ENCODE measurements around the gene BRAP. TPM values are rescaled to one million over a fixed set of nuclear protein-coding genes. Genes with fewer than 3 reads are reported as not detected.
A peak's percentile ranks its signal among the peaks of the same experiment; 100 is the strongest.
"Not testable (repeated sequence)": the region's sequence is repeated elsewhere in the genome, so short reads cannot be mapped to it uniquely, and the experiment has no call there.

Gene BRAP, protein sequence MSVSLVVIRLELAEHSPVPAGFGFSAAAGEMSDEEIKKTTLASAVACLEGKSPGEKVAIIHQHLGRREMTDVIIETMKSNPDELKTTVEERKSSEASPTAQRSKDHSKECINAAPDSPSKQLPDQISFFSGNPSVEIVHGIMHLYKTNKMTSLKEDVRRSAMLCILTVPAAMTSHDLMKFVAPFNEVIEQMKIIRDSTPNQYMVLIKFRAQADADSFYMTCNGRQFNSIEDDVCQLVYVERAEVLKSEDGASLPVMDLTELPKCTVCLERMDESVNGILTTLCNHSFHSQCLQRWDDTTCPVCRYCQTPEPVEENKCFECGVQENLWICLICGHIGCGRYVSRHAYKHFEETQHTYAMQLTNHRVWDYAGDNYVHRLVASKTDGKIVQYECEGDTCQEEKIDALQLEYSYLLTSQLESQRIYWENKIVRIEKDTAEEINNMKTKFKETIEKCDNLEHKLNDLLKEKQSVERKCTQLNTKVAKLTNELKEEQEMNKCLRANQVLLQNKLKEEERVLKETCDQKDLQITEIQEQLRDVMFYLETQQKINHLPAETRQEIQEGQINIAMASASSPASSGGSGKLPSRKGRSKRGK
- 10 to 100 TPM; 14.7 to 16.9 TPM for total RNA-seq

DNA sequence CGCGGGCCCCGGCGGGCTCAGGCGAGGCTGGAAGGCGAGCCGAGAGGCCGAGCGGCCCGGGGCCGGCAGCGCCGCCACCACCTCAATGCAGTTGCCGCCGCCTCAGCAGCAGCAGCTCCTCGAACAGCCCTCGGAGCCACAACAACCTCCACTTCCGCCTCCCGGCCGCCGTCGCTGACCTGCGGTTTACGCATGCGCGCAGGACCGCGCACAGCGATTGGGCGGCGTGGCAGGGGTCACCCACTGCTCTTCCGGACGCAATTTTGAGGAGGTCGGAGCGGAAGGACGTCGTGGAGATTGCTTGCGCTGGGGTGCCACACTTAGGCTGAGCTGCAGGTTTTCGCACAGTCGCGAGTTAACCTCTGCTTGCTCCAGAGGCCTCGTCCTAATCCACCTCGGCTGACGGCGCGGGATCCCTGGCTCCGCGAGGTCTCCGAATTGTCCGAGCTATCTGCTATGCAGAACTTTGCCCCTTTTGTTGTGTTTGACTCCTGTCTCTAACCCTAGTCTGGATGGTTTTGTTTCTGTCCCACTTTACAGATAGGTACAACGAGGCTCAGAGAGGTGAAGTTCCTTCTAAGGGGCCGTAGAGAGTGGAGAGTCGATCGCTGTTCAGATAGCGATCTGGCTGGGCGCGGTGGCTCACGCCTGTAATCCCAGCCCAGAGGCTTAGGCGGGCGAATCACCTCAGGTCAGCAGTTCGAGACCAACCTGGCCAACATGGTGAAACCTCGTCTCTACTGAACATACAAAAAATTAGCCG, at the start of gene BRAP, which contains the start of gene ACAD10:
Gene BRAP, minus strand, starts transcription at position 146 of the 763 bp plus-strand sequence. CDS start 164 bp downstream, outside the sequence.
Gene ACAD10, plus strand, starts transcription at position 243 of the 763 bp plus-strand sequence. CDS start 6,657 bp downstream, outside the sequence.
- Mint-ChIP-seq H3K4me3 (peak within 1 kb of the TSS; percentile 91), H3K27me3 (ENCODE audit: low read depth) (no peaks in the 10 kb centered on the region), H3K9me3 (no peaks in the 10 kb centered on the region), H3K27ac (peak within 1 kb of the TSS; percentile 86), H3K4me1 (ENCODE audit: low read depth) (peaks cover 33% of the 10 kb centered on the region), H3K36me3 (ENCODE audit: low read depth) (peaks cover 16% of the 10 kb centered on the region)
- CTCF ChIA-PET: interaction anchor here (0.8 to 2.4 kb wide), 3 partner anchors 99 to 158 kb away, joined by 4 to 7 read pairs (median 4); no protein-coding TSS in a partner anchor
- intact Hi-C loops (cut with micrococcal nuclease): loop anchor here (1.0 to 10.0 kb wide), 7 partner anchors 89 to 329 kb away; partner anchors contain the start of genes ERP29, SH2B3 and TMEM116
- DNase-seq: peak; percentile 94

DNA sequence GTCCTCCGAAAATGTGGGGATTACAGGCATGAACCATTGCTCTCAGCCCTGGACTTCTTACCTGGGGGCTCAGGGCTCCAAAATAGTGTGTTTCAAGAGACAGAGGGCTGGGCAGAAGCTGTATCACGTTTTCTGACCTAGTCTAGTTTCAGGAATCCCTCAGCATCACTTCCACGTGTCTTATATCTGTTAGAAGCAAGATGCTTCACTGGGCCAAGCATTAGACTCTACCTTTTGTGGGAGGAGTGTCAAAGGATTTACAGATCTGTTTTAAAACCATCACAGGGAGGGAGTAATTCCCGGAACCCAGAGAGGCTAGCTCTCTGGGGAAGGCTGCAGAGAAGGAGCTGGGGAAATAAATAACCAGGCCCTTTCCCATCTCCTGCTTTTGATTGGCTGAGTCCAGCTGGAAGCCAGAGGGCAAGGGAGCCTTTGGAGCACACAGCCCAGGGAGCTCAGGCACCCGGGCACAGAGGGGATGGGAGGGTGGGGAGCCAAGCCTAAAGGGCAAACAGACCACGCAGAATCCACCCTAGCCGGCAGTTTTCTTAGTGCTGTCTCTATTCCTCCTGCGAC, 47.7 kb upstream of the BRAP start:
- peaks cover 22% of the 10 kb centered on the region for H3K36me3 Mint-ChIP-seq (ENCODE audit: low read depth)
- H3K4me1 Mint-ChIP-seq (ENCODE audit: low read depth): no peaks in the 10 kb centered on the region
- intact Hi-C loops (cut with micrococcal nuclease): no loop called here
- CTCF ChIA-PET: no interaction called here
- no peaks in the 10 kb centered on the region for H3K27me3 Mint-ChIP-seq (ENCODE audit: low read depth)
- no peak for DNase-seq
- no peaks in the 10 kb centered on the region for H3K9me3 Mint-ChIP-seq
- H3K27ac Mint-ChIP-seq: no peak overlapping the region
- no peak overlapping the region for H3K4me3 Mint-ChIP-seq

DNA sequence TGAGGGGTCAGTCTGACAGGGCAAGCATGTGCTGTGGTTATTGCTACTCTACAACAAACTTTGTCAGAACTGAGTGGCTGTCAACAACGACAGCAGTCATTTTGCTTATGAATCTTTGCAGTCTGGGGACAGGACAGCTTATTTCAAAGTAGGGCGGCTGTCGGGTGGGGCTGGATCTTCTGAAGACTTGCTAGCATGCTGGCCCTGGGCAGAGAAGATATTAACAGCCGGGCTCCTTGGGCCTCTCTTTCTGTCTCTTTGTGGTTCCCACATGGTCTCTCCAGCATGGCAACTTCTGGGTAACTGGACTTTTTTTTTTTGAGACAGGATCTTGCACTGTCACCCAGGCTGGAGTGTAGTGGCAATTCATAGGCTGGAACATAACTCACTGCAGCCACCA, 47.0 kb upstream of the BRAP start:
- H3K27ac Mint-ChIP-seq: no peak overlapping the region
- no peak overlapping the region for H3K4me3 Mint-ChIP-seq
- no peak for DNase-seq
- no peaks in the 10 kb centered on the region for H3K27me3 Mint-ChIP-seq (ENCODE audit: low read depth)
- H3K4me1 Mint-ChIP-seq (ENCODE audit: low read depth): no peaks in the 10 kb centered on the region
- CTCF ChIA-PET: no interaction called here
- no peaks in the 10 kb centered on the region for H3K9me3 Mint-ChIP-seq
- H3K36me3 Mint-ChIP-seq (ENCODE audit: low read depth): peaks cover 22% of the 10 kb centered on the region
- intact Hi-C loops (cut with micrococcal nuclease): no loop called here

DNA sequence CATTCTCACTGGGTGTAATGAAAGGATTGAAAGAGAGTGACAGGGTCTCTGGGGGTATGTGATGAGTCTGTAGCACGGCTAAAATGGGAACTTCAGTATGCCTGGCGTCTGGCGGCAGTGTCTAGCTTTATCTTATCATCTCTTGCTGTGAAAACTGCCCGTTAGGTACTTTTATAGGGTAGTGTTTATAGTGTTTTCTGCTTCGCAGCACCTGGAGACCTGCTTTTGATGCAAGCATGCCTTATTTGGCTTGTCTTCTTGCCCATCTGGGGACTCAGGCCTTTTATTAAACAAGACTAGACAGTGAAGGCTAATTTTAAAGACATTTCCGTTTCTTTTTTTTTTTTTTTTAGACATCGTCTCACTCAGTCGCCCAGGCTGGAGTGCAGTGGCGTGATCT, 44.7 kb upstream of the BRAP start:
- no peak overlapping the region for H3K27ac Mint-ChIP-seq
- no peaks in the 10 kb centered on the region for H3K4me1 Mint-ChIP-seq (ENCODE audit: low read depth)
- intact Hi-C loops (cut with micrococcal nuclease): no loop called here
- no peaks in the 10 kb centered on the region for H3K27me3 Mint-ChIP-seq (ENCODE audit: low read depth)
- no peak for DNase-seq
- no peak overlapping the region for H3K4me3 Mint-ChIP-seq
- no peaks in the 10 kb centered on the region for H3K9me3 Mint-ChIP-seq
- H3K36me3 Mint-ChIP-seq (ENCODE audit: low read depth): peaks cover 21% of the 10 kb centered on the region
- CTCF ChIA-PET: no interaction called here

DNA sequence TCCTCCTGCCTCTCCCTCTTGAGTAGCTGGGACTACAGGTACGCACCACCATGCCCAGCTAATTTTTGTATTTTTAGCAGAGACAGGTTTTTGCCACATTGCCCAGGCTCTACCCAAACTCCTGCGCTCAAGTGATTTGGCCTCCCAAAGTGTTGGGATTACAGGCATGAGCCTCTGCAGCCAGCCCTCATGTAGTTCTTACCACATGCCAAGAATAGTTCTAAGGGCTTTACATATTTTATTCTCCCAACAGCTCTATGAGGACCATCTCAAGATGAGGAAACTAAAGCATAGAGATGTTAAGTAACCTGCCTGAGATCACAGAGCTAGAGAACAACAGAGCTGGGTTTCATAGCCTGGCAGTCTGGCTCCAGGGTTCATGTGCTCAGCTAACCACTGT, 43.0 kb upstream of the BRAP start:
- Mint-ChIP-seq H3K9me3 (no peaks in the 10 kb centered on the region), H3K4me1 (ENCODE audit: low read depth) (no peaks in the 10 kb centered on the region), H3K27me3 (ENCODE audit: low read depth) (no peaks in the 10 kb centered on the region), H3K36me3 (ENCODE audit: low read depth) (peaks cover 24% of the 10 kb centered on the region), H3K27ac (no peak overlapping the region), H3K4me3 (no peak overlapping the region)
- DNase-seq: no peak
- CTCF ChIA-PET: no interaction called here
- intact Hi-C loops (cut with micrococcal nuclease): no loop called here

DNA sequence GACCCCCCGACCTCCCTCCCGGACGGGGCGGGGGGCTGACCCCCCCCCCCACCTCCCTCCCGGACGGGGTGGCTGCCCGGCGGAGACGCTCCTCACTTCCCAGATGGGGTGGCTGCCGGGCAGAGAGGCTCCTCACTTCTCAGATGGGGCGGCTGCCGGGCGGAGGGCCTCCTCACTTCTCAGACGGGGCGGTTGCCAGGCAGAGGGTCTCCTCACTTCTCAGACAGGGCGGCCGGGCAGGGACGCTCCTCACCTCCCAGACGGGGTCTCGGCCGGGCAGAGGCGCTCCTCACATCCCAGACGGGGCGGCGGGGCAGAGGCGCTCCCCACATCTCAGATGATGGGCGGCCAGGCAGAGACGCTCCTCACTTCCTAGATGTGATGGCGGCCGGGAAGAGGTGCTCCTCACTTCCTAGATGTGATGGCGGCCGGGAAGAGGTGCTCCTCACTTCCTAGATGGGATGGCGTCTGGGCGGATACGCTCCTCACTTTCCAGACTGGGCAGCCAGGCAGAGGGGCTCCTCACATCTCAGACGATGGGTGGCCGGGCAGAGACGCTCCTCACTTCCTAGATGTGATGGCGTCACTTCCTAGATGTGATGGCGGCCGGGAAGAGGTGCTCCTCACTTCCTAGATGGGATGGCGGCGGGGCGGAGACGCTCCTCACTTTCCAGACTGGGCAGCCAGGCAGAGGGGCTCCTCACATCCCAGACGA, 38.0 kb upstream of the BRAP start:
- intact Hi-C loops (cut with micrococcal nuclease); H3K27me3 Mint-ChIP-seq (ENCODE audit: low read depth); H3K4me3 Mint-ChIP-seq; H3K9me3 Mint-ChIP-seq; H3K27ac Mint-ChIP-seq; H3K4me1 Mint-ChIP-seq (ENCODE audit: low read depth); DNase-seq; CTCF ChIA-PET: not testable (repeated sequence)
- peaks cover 20% of the 10 kb centered on the region for H3K36me3 Mint-ChIP-seq (ENCODE audit: low read depth)

DNA sequence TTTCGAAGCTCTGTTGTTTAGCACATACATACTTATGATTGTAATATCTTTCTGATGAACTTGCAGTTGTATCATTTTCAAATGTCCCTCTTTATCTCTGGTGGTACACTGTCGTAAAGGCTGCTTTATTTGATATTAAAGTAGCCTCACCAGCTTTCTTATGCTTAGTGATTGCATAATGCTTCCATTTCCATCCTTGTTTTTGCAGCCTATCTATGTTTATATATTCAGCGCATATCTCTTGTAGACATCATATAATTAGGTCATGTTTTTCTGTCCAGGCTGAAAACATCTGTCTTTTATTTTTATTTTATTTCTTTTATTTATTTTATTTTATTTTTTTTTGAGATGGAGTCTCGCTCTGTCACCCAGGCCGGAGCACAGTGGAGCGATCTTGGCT, 34.7 kb upstream of the BRAP start:
- Mint-ChIP-seq H3K4me3 (no peak overlapping the region), H3K4me1 (ENCODE audit: low read depth) (no peaks in the 10 kb centered on the region), H3K9me3 (no peaks in the 10 kb centered on the region), H3K27ac (no peak overlapping the region), H3K36me3 (ENCODE audit: low read depth) (peaks cover 17% of the 10 kb centered on the region), H3K27me3 (ENCODE audit: low read depth) (no peaks in the 10 kb centered on the region)
- intact Hi-C loops (cut with micrococcal nuclease): no loop called here
- CTCF ChIA-PET: no interaction called here
- DNase-seq: no peak

DNA sequence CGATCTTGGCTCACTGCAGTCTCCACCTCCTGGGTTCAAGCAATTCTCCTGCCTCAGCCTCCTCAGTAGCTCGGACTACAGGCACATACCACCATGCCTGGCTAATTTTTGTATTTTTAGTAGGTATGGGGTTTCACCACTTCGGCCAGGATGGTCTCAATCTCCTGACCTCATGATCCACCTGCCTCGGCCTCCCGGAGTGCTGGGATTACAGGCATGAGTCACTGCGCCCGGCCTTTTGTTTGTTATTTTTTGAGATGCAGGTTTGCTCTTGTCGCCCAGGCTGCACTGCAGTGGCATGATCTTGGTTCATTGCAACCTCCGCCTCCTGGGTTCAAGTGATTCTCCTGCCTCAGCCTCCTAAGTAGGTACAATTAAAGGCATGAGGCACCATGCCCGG, 33.6 kb upstream of the BRAP start:
- CTCF ChIA-PET, H3K9me3 Mint-ChIP-seq: not testable (repeated sequence)
- peaks cover 14% of the 10 kb centered on the region for H3K36me3 Mint-ChIP-seq (ENCODE audit: low read depth)

DNA sequence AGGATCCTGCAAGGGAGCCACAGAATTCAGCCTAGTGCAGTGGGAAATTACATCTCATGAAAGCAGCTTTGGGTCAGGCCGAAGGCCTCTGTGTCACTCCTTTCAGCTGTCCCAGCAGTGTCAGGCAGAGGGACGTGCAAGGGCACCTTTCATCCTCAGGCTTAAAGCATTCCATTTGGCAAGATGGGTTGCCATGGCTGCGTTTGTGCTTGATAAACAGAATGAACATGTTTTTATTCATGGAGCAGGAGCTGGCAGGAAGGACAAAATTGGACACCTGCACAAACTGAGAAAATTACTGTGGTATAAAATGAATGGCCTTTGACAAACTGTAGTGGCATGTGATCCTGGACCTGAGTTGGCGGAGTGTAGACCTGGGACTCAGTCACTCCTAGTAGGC, 29.5 kb upstream of the BRAP start:
- H3K36me3 Mint-ChIP-seq (ENCODE audit: low read depth): peaks cover 12% of the 10 kb centered on the region

More for the DNA sequence above, 33.6 kb upstream of the BRAP start:
- H3K27ac Mint-ChIP-seq; DNase-seq; H3K4me1 Mint-ChIP-seq (ENCODE audit: low read depth); H3K27me3 Mint-ChIP-seq (ENCODE audit: low read depth); intact Hi-C loops (cut with micrococcal nuclease); H3K4me3 Mint-ChIP-seq: not testable (repeated sequence)

DNA sequence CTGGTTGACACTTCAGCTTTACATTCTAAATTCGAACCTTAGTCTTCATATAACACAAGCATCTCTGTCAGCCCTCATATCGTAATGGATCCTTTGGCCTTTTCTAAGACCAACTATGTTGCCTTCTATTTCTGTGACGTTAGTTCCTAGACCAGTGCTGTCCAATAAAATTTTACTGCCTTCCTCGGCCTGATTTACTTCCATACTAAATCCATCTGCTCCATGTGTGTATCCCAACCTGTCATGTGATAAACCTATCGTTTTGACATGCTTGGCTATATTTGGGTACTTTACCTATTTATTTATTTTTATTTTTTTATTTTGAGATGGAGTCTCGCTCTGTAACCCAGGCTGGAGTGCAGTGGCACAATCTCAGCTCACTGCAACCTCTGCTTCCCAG, 20.4 kb upstream of the BRAP start:
- no peaks in the 10 kb centered on the region for H3K27me3 Mint-ChIP-seq (ENCODE audit: low read depth)
- peaks cover 9% of the 10 kb centered on the region for H3K36me3 Mint-ChIP-seq (ENCODE audit: low read depth)
- no peaks in the 10 kb centered on the region for H3K9me3 Mint-ChIP-seq
- no peaks in the 10 kb centered on the region for H3K4me1 Mint-ChIP-seq (ENCODE audit: low read depth)
- DNase-seq: no peak
- intact Hi-C loops (cut with micrococcal nuclease): no loop called here
- CTCF ChIA-PET: no interaction called here
- no peak overlapping the region for H3K4me3 Mint-ChIP-seq
- H3K27ac Mint-ChIP-seq: no peak overlapping the region

More for the DNA sequence above, 29.5 kb upstream of the BRAP start:
- Mint-ChIP-seq H3K27ac (no peak overlapping the region), H3K9me3 (no peaks in the 10 kb centered on the region), H3K4me1 (ENCODE audit: low read depth) (no peaks in the 10 kb centered on the region), H3K27me3 (ENCODE audit: low read depth) (no peaks in the 10 kb centered on the region), H3K4me3 (no peak overlapping the region)
- CTCF ChIA-PET: no interaction called here
- no peak for DNase-seq
- intact Hi-C loops (cut with micrococcal nuclease): no loop called here

DNA sequence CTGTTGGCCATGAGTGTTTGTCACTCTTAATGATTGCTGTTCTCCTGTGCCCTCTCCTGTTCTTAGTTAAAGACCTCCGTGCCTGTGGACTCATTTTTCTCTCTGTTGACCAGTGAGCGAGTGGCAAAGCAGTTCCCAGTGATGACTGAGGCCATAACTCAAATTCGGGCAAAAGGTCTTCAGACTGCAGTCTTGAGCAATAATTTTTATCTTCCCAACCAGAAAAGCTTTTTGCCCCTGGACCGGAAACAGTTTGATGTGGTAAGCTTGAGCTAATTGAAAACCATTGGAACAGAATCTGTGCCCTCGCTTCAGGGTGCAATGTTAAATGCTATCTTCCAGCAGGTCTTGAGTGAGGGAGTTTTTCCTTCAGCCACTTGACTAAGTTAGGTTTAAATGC, 19.9 kb upstream of the BRAP start:
- CTCF ChIA-PET: interaction anchor here (0.7 kb wide), 1 partner anchor 95 kb away, joined by 5 read pairs; no protein-coding TSS in a partner anchor

DNA sequence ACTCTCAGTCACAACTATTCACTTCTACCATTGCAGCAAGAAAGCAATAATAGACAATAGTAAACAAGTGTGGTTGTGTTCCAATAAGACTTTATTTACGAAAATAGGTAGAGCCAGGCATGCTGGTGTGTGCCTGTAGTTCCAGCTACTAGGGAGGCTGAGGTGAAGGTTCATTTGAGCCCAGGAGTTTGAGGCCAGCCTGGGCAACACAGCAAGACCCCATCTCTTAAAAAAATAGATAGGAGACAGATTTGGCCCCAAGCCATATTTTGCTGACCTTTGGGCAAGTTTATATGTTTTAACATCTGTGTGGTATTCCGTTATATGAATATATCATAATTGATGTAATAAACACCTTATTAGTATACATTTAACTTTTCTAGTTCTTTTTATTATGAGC, 14.2 kb upstream of the BRAP start:
- H3K36me3 Mint-ChIP-seq (ENCODE audit: low read depth): peaks cover 18% of the 10 kb centered on the region
- intact Hi-C loops (cut with micrococcal nuclease): no loop called here
- no peak overlapping the region for H3K27ac Mint-ChIP-seq
- H3K27me3 Mint-ChIP-seq (ENCODE audit: low read depth): no peaks in the 10 kb centered on the region
- no peak overlapping the region for H3K4me3 Mint-ChIP-seq
- no peak for DNase-seq
- no peaks in the 10 kb centered on the region for H3K9me3 Mint-ChIP-seq
- CTCF ChIA-PET: no interaction called here
- H3K4me1 Mint-ChIP-seq (ENCODE audit: low read depth): no peaks in the 10 kb centered on the region

More for the DNA sequence above, 19.9 kb upstream of the BRAP start:
- Mint-ChIP-seq H3K27ac (no peak overlapping the region), H3K36me3 (ENCODE audit: low read depth) (peaks cover 8% of the 10 kb centered on the region), H3K27me3 (ENCODE audit: low read depth) (no peaks in the 10 kb centered on the region), H3K4me1 (ENCODE audit: low read depth) (no peaks in the 10 kb centered on the region), H3K4me3 (no peak overlapping the region), H3K9me3 (no peaks in the 10 kb centered on the region)
- no peak for DNase-seq
- intact Hi-C loops (cut with micrococcal nuclease): no loop called here

Data from activated naive CD4-positive, alpha-beta T cell treated with anti-CD3 and anti-CD28 coated beads for 36 hours (primary cell).